ENCODE measurements around the gene HIVEP1. TPM values are rescaled to one million over a fixed set of nuclear protein-coding genes. Genes with fewer than 3 reads are reported as not detected.

Gene HIVEP1
- total and polyA plus RNA-seq, 2 of the 13 experiments (the other 11 are each of a cell fraction or from before 2014, with no cell fraction given) = 7.4 to 9.9 TPM

DNA sequence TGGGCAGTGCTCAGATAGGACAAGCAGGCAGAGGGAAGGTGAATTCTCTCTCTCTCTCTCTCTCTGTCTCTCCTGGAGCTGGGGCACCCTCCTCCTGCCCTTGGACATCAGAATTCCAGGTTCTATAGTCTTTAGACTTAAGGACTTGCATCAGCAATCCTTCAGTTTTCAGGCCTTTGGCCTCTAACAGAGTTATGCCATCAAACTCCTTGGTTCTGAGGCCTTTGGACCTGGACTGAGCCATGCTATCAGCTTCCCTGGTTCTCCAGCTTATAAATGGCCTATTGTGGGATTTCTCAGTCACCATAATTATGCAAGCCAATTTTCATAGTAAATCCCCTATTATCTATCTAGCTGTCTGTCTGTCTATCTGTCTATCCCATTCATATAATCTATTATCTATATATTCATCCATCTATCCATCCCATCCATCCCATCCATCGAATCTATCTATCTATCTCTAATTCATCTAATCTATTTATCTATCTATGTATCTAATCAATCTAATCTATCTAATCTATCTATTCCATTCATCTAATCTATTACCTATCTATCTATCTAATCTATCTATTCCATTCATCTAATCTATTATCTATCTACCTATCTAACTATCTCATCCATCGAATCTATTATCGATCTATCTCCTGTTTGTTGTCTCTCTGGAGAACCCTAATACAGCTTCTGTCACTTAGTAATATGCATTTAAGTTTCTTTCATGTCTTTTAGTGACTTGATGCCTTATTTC is 48.2 kb upstream of the HIVEP1 start:
- Histone ChIP-seq H3K36me3 (replicated peaks in 1 of 2; ENCODE audit: control insufficient read depth in 1 of 2, insufficient read depth in 2 of 2, low read length in 2 of 2) (no peaks in the 10 kb centered on the region), H3K27ac (ENCODE audit: extremely low read length, insufficient read depth, low read length) (no peak overlapping the region), H3K4me3 (replicated peaks in 1 of 3; ENCODE audit: insufficient read depth in 1 of 3, low read depth in 2 of 3, low read length in 3 of 3) (no peak overlapping the region), H3K9me3 (ENCODE audit: low read length) (no peaks in the 10 kb centered on the region), H3K9ac (ENCODE audit: insufficient read depth, low read depth, low read length) (no peak overlapping the region), H3K4me2 (ENCODE audit: low read depth, low read length) (no peak overlapping the region), H4K20me1 (ENCODE audit: insufficient read depth, low read length) (no peaks in the 10 kb centered on the region), H3K4me1 (ENCODE audit: insufficient read depth, low read length) (peaks cover 10% of the 10 kb centered on the region), H2AFZ (ENCODE audit: low read length) (no peak overlapping the region), H3K79me2 (ENCODE audit: insufficient read depth, low read length) (no peaks in the 10 kb centered on the region), H3K27me3 (ENCODE audit: control insufficient read depth in 1 of 2, insufficient read depth in 2 of 2, low read length in 2 of 2) (no peaks in the 10 kb centered on the region)
- ChIA-PET POLR2A (no interaction called here), CTCF (ENCODE audit: low intra/inter-chr PET ratio, low total read pairs) (no interaction called here)
- intact Hi-C loops (cut with micrococcal nuclease; ENCODE audit: unreplicated experiment) (no loop called here), in situ Hi-C loops (cut with HindIII; ENCODE audit: extremely low pct_ligation_motif_present, low pct_unique_long_range_greater_than_20kb) (no loop called here)
- ATAC-seq = no peak
- no TSS peak for BruUV-seq (replicated peaks)
- FAIRE-seq = no peak
- no peak for TF ChIP-seq ZNF367 (CRISPR knock-in tag; IDR thresholded peaks at IDR 0.05; ENCODE audit: borderline replicate concordance)
- TF ChIP-seq, protein P1, sequence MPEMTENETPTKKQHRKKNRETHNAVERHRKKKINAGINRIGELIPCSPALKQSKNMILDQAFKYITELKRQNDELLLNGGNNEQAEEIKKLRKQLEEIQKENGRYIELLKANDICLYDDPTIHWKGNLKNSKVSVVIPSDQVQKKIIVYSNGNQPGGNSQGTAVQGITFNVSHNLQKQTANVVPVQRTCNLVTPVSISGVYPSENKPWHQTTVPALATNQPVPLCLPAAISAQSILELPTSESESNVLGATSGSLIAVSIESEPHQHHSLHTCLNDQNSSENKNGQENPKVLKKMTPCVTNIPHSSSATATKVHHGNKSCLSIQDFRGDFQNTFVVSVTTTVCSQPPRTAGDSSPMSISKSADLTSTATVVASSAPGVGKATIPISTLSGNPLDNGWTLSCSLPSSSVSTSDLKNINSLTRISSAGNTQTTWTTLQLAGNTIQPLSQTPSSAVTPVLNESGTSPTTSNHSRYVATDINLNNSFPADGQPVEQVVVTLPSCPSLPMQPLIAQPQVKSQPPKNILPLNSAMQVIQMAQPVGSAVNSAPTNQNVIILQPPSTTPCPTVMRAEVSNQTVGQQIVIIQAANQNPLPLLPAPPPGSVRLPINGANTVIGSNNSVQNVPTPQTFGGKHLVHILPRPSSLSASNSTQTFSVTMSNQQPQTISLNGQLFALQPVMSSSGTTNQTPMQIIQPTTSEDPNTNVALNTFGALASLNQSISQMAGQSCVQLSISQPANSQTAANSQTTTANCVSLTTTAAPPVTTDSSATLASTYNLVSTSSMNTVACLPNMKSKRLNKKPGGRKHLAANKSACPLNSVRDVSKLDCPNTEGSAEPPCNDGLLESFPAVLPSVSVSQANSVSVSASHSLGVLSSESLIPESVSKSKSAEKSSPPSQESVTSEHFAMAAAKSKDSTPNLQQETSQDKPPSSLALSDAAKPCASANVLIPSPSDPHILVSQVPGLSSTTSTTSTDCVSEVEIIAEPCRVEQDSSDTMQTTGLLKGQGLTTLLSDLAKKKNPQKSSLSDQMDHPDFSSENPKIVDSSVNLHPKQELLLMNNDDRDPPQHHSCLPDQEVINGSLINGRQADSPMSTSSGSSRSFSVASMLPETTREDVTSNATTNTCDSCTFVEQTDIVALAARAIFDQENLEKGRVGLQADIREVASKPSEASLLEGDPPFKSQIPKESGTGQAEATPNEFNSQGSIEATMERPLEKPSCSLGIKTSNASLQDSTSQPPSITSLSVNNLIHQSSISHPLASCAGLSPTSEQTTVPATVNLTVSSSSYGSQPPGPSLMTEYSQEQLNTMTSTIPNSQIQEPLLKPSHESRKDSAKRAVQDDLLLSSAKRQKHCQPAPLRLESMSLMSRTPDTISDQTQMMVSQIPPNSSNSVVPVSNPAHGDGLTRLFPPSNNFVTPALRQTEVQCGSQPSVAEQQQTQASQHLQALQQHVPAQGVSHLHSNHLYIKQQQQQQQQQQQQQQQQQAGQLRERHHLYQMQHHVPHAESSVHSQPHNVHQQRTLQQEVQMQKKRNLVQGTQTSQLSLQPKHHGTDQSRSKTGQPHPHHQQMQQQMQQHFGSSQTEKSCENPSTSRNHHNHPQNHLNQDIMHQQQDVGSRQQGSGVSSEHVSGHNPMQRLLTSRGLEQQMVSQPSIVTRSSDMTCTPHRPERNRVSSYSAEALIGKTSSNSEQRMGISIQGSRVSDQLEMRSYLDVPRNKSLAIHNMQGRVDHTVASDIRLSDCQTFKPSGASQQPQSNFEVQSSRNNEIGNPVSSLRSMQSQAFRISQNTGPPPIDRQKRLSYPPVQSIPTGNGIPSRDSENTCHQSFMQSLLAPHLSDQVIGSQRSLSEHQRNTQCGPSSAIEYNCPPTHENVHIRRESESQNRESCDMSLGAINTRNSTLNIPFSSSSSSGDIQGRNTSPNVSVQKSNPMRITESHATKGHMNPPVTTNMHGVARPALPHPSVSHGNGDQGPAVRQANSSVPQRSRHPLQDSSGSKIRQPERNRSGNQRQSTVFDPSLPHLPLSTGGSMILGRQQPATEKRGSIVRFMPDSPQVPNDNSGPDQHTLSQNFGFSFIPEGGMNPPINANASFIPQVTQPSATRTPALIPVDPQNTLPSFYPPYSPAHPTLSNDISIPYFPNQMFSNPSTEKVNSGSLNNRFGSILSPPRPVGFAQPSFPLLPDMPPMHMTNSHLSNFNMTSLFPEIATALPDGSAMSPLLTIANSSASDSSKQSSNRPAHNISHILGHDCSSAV (CRISPR knock-in tag; IDR thresholded peaks at IDR 0.05; ENCODE audit: borderline replicate concordance) = no peak
- TF ChIP-seq, protein P2, sequence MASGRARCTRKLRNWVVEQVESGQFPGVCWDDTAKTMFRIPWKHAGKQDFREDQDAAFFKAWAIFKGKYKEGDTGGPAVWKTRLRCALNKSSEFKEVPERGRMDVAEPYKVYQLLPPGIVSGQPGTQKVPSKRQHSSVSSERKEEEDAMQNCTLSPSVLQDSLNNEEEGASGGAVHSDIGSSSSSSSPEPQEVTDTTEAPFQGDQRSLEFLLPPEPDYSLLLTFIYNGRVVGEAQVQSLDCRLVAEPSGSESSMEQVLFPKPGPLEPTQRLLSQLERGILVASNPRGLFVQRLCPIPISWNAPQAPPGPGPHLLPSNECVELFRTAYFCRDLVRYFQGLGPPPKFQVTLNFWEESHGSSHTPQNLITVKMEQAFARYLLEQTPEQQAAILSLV (CRISPR knock-in tag; IDR thresholded peaks at IDR 0.05; ENCODE audit: borderline replicate concordance) = no peak
- 25% methylated on average over 3 of the region's 3 CpGs for WGBS (ENCODE audit: low lambda C conversion rate)
- DNase-seq (ENCODE audit: low spot score) = no peak

Data from HepG2 (cell line).